Fibroblast of lung (primary cell): ENCODE measurements around the gene HEPACAM. TPM values are rescaled to one million over a fixed set of nuclear protein-coding genes. Genes with fewer than 3 reads are reported as not detected.

Source experiments
- DNase-seq, 2 donors: peaks; one replicate each; pipeline versions ENCODE4 v3.0.0 to v3.0.0-alpha.2; 2010; ENCODE audit warnings: low read depth in 2 of 2
- H2AFZ ChIP-seq: 2 replicates; pipeline ENCODE4 v1.5.1; 2012; ENCODE audit warnings: low read length, control low read depth, inconsistent platforms
- H3K27ac ChIP-seq: 2 replicates; pipeline ENCODE4 v1.5.1; 2011; ENCODE audit warnings: low read length, control low read depth; ENCODE audit not compliant: insufficient read depth
- H3K27me3 ChIP-seq: 2 replicates; pipeline ENCODE4 v1.5.1; 2011; ENCODE audit warnings: mild to moderate bottlenecking, low read length; ENCODE audit not compliant: control insufficient read depth, insufficient read depth
- H3K36me3 ChIP-seq: 2 replicates; pipeline ENCODE4 v1.5.1; 2011; ENCODE audit warnings: low read length; ENCODE audit not compliant: control insufficient read depth, insufficient read depth
- H3K4me1 ChIP-seq: 2 replicates; pipeline ENCODE4 v1.5.1; 2011; ENCODE audit warnings: low read length; ENCODE audit not compliant: control insufficient read depth, insufficient read depth; ENCODE audit errors: extremely low read depth
- H3K4me2 ChIP-seq: 2 replicates; pipeline ENCODE4 v1.5.1; 2011; ENCODE audit warnings: low read length, control low read depth; ENCODE audit not compliant: insufficient read depth; ENCODE audit errors: extremely low read depth
- H3K4me3 ChIP-seq, 4 experiments: fragments of 200-600 bp in 1 of 4; sonication (generic) in 1 of 4; replicated peaks in 1 of 4; 2 replicates each; pipeline ENCODE4 v1.5.1; 2011 to 2016; ENCODE audit warnings: low read length in 4 of 4, low read depth in 3 of 4, mild to moderate bottlenecking in 3 of 4, control low read depth in 2 of 4, inconsistent platforms in 1 of 4, mixed read lengths in 1 of 4; ENCODE audit not compliant: insufficient read depth in 1 of 4; ENCODE audit errors: control extremely low read depth in 1 of 4
- H3K79me2 ChIP-seq: 2 replicates; pipeline ENCODE4 v1.5.1; 2012; ENCODE audit warnings: mild to moderate bottlenecking, low read length, inconsistent platforms; ENCODE audit not compliant: control insufficient read depth, insufficient read depth
- H3K9ac ChIP-seq: 2 replicates; pipeline ENCODE4 v1.5.1; 2011; ENCODE audit warnings: mild to moderate bottlenecking, low read length, control low read depth; ENCODE audit not compliant: insufficient read depth
- H3K9me3 ChIP-seq: 2 replicates; pipeline ENCODE4 v1.5.1; 2012; ENCODE audit warnings: low read depth, low read length; ENCODE audit not compliant: control insufficient read depth, insufficient read depth
- H4K20me1 ChIP-seq: 2 replicates; pipeline ENCODE4 v1.5.1; 2011; ENCODE audit warnings: low read length; ENCODE audit not compliant: control insufficient read depth, insufficient read depth; ENCODE audit errors: extremely low read depth
- CTCF ChIP-seq, 2 donors: IDR thresholded peaks in 1 of 2; conservative IDR thresholded peaks in 1 of 2; 1 replicate in 1 of 2; 2 replicates in 1 of 2; pipeline ENCODE4 v1.5.1; 2011 to 2012; ENCODE audit warnings: low read length in 2 of 2, control low read depth in 1 of 2, inconsistent platforms in 1 of 2, low read depth in 1 of 2, mild to moderate bottlenecking in 1 of 2
- EZH2 ChIP-seq: IDR thresholded peaks from 2 replicates; pipeline ENCODE4 v1.5.1; 2012; ENCODE audit warnings: low read length, control low read depth, mild to moderate bottlenecking; ENCODE audit errors: missing control alignments
- polyA plus RNA-seq, 2 donors: library from polyadenylated mRNA; depleted of rRNA in 1 of 2; stranded (reverse) in 1 of 2; unstranded in 1 of 2; fragments of >200 nt; gene quantifications; 2 replicates each; pipeline ENCODE4 v1.2.1, GENCODE V29; 2011 to 2012; ENCODE audit warnings: missing spikeins in 1 of 2
- total RNA-seq: library from RNA; depleted of rRNA; stranded (reverse); fragments of >200 nt; gene quantifications from 2 replicates; pipeline ENCODE4 v1.2.1, GENCODE V29; 2014

Gene HEPACAM
- total and polyA plus RNA-seq, 2 donors (not counting 1 experiment from before 2014, with no cell fraction given): under 0.01 to 0.11 TPM

GRCh38 chr11:124946735-124947141, 10.9 kb upstream of the HEPACAM start:
- Histone ChIP-seq H2AFZ (no peak overlapping the region), H3K9me3 (no peaks in the 10 kb centered on the region), H3K9ac (no peak overlapping the region), H3K4me3 (no peak overlapping the region), H3K27me3 (no peaks in the 10 kb centered on the region), H3K4me1 (peaks cover 3% of the 10 kb centered on the region), H3K79me2 (no peaks in the 10 kb centered on the region), H3K4me2 (no peak overlapping the region), H4K20me1 (no peaks in the 10 kb centered on the region), H3K27ac (no peak overlapping the region), H3K36me3 (no peaks in the 10 kb centered on the region)
- TF ChIP-seq CTCF (conservative IDR thresholded peaks at IDR 0.05 in 1 of 2, IDR thresholded peaks at IDR 0.05 in 1 of 2; ENCODE audit: low read depth in 1 of 2, low read length in 2 of 2): no peak
- TF ChIP-seq EZH2: no peak
- peak in 1 of 2 donors; percentile 18 for DNase-seq

GRCh38 chr11:124945826-124946225, 10.0 kb upstream of the HEPACAM start:
- TF ChIP-seq CTCF (conservative IDR thresholded peaks at IDR 0.05 in 1 of 2, IDR thresholded peaks at IDR 0.05 in 1 of 2; ENCODE audit: low read depth in 1 of 2, low read length in 2 of 2) (no peak), EZH2 (no peak)
- no peak overlapping the region for H3K9ac ChIP-seq
- no peaks in the 10 kb centered on the region for H3K79me2 ChIP-seq
- H4K20me1 ChIP-seq: no peaks in the 10 kb centered on the region
- no peak for DNase-seq
- no peaks in the 10 kb centered on the region for H3K27me3 ChIP-seq
- H3K4me2 ChIP-seq: no peak overlapping the region
- H3K36me3 ChIP-seq: no peaks in the 10 kb centered on the region
- H3K9me3 ChIP-seq: no peaks in the 10 kb centered on the region
- H3K4me3 ChIP-seq: no peak overlapping the region
- peaks cover 3% of the 10 kb centered on the region for H3K4me1 ChIP-seq
- no peak overlapping the region for H3K27ac ChIP-seq
- no peak overlapping the region for H2AFZ ChIP-seq

GRCh38 chr11:124944565-124944964, 8.7 kb upstream of the HEPACAM start:
- no peaks in the 10 kb centered on the region for H3K79me2 ChIP-seq
- H3K9me3 ChIP-seq: no peaks in the 10 kb centered on the region
- no peak overlapping the region for H3K9ac ChIP-seq
- no peak for DNase-seq
- H3K27me3 ChIP-seq: no peaks in the 10 kb centered on the region
- TF ChIP-seq CTCF (conservative IDR thresholded peaks at IDR 0.05 in 1 of 2, IDR thresholded peaks at IDR 0.05 in 1 of 2; ENCODE audit: low read depth in 1 of 2, low read length in 2 of 2) (no peak), EZH2 (no peak)
- no peak overlapping the region for H3K4me3 ChIP-seq
- peaks cover 3% of the 10 kb centered on the region for H3K4me1 ChIP-seq
- H3K27ac ChIP-seq: no peak overlapping the region
- no peaks in the 10 kb centered on the region for H4K20me1 ChIP-seq
- H3K36me3 ChIP-seq: no peaks in the 10 kb centered on the region
- no peak overlapping the region for H3K4me2 ChIP-seq
- no peak overlapping the region for H2AFZ ChIP-seq
